ENCODE measurements around the gene RPS21. TPM values are rescaled to one million over a fixed set of nuclear protein-coding genes. Genes with fewer than 3 reads are reported as not detected.
A peak's percentile ranks its signal among the peaks of the same experiment; 100 is the strongest.

The RPS21 gene
- total and polyA plus RNA-seq, 2 of the 13 experiments (the other 11 are each of a cell fraction or from before 2014, with no cell fraction given), result 2,647 to 11,063 TPM

DNA sequence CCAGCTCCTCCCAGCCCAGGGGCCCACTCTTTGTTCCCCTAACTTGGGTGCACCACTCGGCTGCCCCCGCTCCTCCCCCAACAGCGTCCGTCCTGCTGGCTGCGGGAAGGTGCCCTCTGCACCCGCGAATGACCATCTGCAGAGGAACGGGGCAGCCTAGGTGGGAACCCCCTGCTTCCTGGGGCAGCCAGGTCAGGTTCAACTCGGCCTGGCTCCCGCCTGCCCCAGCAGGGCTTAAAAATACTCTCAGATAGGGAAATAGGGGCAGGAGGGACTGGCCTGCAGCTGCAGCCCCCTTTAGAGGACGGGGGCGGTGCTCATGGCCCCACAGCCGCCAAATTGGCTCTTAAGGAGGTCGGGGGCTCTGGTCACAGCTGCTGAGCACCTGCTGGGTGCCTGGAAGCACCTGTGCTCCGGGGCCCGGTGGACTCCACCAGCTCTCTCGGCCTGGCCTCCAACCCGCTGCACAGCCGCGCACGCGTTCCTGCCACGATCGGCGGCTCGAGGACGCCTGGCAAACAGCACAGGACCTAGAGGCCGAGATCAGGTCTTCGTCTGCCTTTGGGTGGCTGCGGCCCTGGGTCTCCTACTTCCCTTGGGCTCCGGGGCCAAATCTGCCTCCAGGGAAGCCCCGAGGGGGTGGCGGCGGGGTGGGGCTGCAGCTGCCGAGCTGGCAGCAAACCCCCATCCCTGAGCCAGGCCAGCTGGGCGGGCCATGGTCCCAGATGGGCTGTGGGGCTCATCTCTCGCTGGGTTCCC, 19.1 kb upstream of the RPS21 start (continued):
- TF ChIP-seq, protein P1, sequence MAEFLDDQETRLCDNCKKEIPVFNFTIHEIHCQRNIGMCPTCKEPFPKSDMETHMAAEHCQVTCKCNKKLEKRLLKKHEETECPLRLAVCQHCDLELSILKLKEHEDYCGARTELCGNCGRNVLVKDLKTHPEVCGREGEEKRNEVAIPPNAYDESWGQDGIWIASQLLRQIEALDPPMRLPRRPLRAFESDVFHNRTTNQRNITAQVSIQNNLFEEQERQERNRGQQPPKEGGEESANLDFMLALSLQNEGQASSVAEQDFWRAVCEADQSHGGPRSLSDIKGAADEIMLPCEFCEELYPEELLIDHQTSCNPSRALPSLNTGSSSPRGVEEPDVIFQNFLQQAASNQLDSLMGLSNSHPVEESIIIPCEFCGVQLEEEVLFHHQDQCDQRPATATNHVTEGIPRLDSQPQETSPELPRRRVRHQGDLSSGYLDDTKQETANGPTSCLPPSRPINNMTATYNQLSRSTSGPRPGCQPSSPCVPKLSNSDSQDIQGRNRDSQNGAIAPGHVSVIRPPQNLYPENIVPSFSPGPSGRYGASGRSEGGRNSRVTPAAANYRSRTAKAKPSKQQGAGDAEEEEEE (CRISPR knock-in tag; IDR thresholded peaks at IDR 0.05; ENCODE audit: borderline replicate concordance), result peak; percentile 97
- TF ChIP-seq POLR2G (IDR thresholded peaks at IDR 0.05; ENCODE audit: low read depth, low read length), result peak; percentile 85
- TF ChIP-seq RFX3 (CRISPR knock-in tag; IDR thresholded peaks at IDR 0.05), result no peak
- TF ChIP-seq CREB1 (IDR thresholded peaks at IDR 0.05), result no peak
- TF ChIP-seq CREB1 (CRISPR knock-in tag; IDR thresholded peaks at IDR 0.05), result no peak
- no peak for TF ChIP-seq MTA3 (CRISPR knock-in tag; IDR thresholded peaks at IDR 0.05)
- TF ChIP-seq TEAD3 (CRISPR knock-in tag; optimal IDR thresholded peaks at IDR 0.05; ENCODE audit: borderline replicate concordance), result peak; percentile 51
- TF ChIP-seq, protein P2, sequence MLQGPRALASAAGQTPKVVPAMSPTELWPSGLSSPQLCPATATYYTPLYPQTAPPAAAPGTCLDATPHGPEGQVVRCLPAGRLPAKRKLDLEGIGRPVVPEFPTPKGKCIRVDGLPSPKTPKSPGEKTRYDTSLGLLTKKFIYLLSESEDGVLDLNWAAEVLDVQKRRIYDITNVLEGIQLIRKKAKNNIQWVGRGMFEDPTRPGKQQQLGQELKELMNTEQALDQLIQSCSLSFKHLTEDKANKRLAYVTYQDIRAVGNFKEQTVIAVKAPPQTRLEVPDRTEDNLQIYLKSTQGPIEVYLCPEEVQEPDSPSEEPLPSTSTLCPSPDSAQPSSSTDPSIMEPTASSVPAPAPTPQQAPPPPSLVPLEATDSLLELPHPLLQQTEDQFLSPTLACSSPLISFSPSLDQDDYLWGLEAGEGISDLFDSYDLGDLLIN (CRISPR knock-in tag; IDR thresholded peaks at IDR 0.05; ENCODE audit: borderline replicate concordance), result no peak; the same call in 1 of the 2 replicates
- TF ChIP-seq ISX (CRISPR knock-in tag; conservative IDR thresholded peaks at IDR 0.05), result 0 out of 2 replicates have a peak, but pooled peaks have one; percentile 65
- TF ChIP-seq, protein P3, sequence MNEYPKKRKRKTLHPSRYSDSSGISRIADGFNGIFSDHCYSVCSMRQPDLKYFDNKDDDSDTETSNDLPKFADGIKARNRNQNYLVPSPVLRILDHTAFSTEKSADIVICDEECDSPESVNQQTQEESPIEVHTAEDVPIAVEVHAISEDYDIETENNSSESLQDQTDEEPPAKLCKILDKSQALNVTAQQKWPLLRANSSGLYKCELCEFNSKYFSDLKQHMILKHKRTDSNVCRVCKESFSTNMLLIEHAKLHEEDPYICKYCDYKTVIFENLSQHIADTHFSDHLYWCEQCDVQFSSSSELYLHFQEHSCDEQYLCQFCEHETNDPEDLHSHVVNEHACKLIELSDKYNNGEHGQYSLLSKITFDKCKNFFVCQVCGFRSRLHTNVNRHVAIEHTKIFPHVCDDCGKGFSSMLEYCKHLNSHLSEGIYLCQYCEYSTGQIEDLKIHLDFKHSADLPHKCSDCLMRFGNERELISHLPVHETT (CRISPR knock-in tag; conservative IDR thresholded peaks at IDR 0.05), result peak; percentile 45; the same call in 1 of the 2 replicates
- TF ChIP-seq SMC3 (IDR thresholded peaks at IDR 0.05; ENCODE audit: low read length), result no peak
- TF ChIP-seq, protein P4, sequence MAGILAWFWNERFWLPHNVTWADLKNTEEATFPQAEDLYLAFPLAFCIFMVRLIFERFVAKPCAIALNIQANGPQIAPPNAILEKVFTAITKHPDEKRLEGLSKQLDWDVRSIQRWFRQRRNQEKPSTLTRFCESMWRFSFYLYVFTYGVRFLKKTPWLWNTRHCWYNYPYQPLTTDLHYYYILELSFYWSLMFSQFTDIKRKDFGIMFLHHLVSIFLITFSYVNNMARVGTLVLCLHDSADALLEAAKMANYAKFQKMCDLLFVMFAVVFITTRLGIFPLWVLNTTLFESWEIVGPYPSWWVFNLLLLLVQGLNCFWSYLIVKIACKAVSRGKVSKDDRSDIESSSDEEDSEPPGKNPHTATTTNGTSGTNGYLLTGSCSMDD (CRISPR knock-in tag; IDR thresholded peaks at IDR 0.05), result peak; percentile 35; the same call in 1 of the 2 replicates
- TF ChIP-seq ZNF777 (CRISPR knock-in tag; IDR thresholded peaks at IDR 0.05), result peak; percentile 69
- TF ChIP-seq ZNF569 (CRISPR knock-in tag; IDR thresholded peaks at IDR 0.05; ENCODE audit: borderline replicate concordance), result no peak
- TF ChIP-seq, protein P5, sequence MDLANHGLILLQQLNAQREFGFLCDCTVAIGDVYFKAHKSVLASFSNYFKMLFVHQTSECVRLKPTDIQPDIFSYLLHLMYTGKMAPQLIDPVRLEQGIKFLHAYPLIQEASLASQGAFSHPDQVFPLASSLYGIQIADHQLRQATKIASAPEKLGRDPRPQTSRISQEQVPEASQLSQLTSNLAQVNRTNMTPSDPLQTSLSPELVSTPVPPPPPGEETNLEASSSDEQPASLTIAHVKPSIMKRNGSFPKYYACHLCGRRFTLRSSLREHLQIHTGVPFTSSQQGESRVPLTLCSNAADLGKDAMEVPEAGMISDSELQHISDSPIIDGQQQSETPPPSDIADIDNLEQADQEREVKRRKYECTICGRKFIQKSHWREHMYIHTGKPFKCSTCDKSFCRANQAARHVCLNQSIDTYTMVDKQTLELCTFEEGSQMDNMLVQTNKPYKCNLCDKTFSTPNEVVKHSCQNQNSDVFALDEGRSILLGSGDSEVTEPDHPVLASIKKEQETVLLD (CRISPR knock-in tag; IDR thresholded peaks at IDR 0.05; ENCODE audit: low read depth), result peak; percentile 11; the same call in 1 of the 2 replicates
- no peak; the same call in 1 of the 2 replicates for TF ChIP-seq KDM6A (CRISPR knock-in tag; IDR thresholded peaks at IDR 0.05; ENCODE audit: low read depth)
- TF ChIP-seq, protein P6, sequence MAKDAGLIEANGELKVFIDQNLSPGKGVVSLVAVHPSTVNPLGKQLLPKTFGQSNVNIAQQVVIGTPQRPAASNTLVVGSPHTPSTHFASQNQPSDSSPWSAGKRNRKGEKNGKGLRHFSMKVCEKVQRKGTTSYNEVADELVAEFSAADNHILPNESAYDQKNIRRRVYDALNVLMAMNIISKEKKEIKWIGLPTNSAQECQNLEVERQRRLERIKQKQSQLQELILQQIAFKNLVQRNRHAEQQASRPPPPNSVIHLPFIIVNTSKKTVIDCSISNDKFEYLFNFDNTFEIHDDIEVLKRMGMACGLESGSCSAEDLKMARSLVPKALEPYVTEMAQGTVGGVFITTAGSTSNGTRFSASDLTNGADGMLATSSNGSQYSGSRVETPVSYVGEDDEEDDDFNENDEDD (CRISPR knock-in tag; IDR thresholded peaks at IDR 0.05; ENCODE audit: borderline replicate concordance), result peak; percentile 87
- peak; percentile 19; the same call in 1 of the 2 replicates for TF ChIP-seq ATAD3A (CRISPR knock-in tag; IDR thresholded peaks at IDR 0.05)
- TF ChIP-seq NKX3-1 (CRISPR knock-in tag; IDR thresholded peaks at IDR 0.05), result peak; percentile 75; the same call in 1 of the 2 replicates
- peak; percentile 63 for TF ChIP-seq HNRNPLL (IDR thresholded peaks at IDR 0.05; ENCODE audit: low read depth, low read length, poor library complexity, severe bottlenecking)
- TF ChIP-seq TBX2 (CRISPR knock-in tag; IDR thresholded peaks at IDR 0.05; ENCODE audit: borderline replicate concordance), result peak; percentile 63

All from HepG2 (cell line).